Measurements from ENCODE around the gene CFAP20.
"Not testable (repeated sequence)": the region's sequence is repeated elsewhere in the genome, so short reads cannot be mapped to it uniquely, and the experiment has no call there.

DNA sequence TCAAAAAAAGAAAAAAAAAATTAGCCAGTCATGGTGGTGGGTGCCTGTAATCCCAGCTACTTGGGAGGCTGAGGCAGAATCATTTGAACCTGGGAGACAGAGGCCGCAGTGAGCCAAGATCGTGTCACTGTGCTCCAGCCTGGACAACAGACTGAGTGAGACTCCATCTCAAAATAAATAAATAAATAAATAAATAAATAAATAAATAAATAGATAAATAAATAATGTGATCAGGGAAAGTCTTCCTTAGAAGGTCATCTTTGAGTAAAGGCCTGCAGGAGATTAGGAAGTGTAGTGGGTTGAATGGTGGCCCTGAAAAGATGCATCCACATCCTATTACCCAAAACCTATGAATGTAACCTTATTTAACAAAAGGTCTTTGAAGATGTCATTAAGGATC is 56.1 kb downstream of the CFAP20 start:
- not testable (repeated sequence) for TF ChIP-seq TAF1 (conservative IDR thresholded peaks at IDR 0.05); GABPA (IDR thresholded peaks at IDR 0.05 in 1 of 2, conservative IDR thresholded peaks at IDR 0.05 in 1 of 2); RAD21 (IDR thresholded peaks at IDR 0.05)
- TF ChIP-seq, protein P1, sequence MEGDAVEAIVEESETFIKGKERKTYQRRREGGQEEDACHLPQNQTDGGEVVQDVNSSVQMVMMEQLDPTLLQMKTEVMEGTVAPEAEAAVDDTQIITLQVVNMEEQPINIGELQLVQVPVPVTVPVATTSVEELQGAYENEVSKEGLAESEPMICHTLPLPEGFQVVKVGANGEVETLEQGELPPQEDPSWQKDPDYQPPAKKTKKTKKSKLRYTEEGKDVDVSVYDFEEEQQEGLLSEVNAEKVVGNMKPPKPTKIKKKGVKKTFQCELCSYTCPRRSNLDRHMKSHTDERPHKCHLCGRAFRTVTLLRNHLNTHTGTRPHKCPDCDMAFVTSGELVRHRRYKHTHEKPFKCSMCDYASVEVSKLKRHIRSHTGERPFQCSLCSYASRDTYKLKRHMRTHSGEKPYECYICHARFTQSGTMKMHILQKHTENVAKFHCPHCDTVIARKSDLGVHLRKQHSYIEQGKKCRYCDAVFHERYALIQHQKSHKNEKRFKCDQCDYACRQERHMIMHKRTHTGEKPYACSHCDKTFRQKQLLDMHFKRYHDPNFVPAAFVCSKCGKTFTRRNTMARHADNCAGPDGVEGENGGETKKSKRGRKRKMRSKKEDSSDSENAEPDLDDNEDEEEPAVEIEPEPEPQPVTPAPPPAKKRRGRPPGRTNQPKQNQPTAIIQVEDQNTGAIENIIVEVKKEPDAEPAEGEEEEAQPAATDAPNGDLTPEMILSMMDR (IDR thresholded peaks at IDR 0.05; ENCODE audit: low read depth, low read length, missing input control), result not testable (repeated sequence)
- TF ChIP-seq, protein P2, sequence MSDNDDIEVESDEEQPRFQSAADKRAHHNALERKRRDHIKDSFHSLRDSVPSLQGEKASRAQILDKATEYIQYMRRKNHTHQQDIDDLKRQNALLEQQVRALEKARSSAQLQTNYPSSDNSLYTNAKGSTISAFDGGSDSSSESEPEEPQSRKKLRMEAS (IDR thresholded peaks at IDR 0.05), result not testable (repeated sequence)
- TF ChIP-seq, protein P3, sequence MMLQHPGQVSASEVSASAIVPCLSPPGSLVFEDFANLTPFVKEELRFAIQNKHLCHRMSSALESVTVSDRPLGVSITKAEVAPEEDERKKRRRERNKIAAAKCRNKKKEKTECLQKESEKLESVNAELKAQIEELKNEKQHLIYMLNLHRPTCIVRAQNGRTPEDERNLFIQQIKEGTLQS (IDR thresholded peaks at IDR 0.05), result not testable (repeated sequence)
- TF ChIP-seq, protein P4, sequence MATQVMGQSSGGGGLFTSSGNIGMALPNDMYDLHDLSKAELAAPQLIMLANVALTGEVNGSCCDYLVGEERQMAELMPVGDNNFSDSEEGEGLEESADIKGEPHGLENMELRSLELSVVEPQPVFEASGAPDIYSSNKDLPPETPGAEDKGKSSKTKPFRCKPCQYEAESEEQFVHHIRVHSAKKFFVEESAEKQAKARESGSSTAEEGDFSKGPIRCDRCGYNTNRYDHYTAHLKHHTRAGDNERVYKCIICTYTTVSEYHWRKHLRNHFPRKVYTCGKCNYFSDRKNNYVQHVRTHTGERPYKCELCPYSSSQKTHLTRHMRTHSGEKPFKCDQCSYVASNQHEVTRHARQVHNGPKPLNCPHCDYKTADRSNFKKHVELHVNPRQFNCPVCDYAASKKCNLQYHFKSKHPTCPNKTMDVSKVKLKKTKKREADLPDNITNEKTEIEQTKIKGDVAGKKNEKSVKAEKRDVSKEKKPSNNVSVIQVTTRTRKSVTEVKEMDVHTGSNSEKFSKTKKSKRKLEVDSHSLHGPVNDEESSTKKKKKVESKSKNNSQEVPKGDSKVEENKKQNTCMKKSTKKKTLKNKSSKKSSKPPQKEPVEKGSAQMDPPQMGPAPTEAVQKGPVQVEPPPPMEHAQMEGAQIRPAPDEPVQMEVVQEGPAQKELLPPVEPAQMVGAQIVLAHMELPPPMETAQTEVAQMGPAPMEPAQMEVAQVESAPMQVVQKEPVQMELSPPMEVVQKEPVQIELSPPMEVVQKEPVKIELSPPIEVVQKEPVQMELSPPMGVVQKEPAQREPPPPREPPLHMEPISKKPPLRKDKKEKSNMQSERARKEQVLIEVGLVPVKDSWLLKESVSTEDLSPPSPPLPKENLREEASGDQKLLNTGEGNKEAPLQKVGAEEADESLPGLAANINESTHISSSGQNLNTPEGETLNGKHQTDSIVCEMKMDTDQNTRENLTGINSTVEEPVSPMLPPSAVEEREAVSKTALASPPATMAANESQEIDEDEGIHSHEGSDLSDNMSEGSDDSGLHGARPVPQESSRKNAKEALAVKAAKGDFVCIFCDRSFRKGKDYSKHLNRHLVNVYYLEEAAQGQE (IDR thresholded peaks at IDR 0.05), result not testable (repeated sequence)

Measured in liver (tissue), 3 donors.